Loucy (cell line): ENCODE data around the gene SLCO1B3.

Experiments used
- CTCF ChIP-seq: fragments of 200-600 bp; sonication (generic); conservative IDR thresholded peaks from 2 replicates; pipeline ENCODE4 v1.5.1; 2014; ENCODE audit warnings: mild to moderate bottlenecking, antibody characterized with exemption, low read length
- EZH2phosphoT487 ChIP-seq: fragments of 200-600 bp; IDR thresholded peaks from 2 replicates; pipeline ENCODE4 v1.6.1; 2018; ENCODE audit warnings: antibody characterized with exemption, mild to moderate bottlenecking, moderate library complexity, borderline replicate concordance

GRCh38 chr12:20805921-20806320 is 4.6 kb upstream of the SLCO1B3 start:
- TF ChIP-seq CTCF, result no peak
- TF ChIP-seq EZH2phosphoT487, result no peak
